Uterus (tissue), 2 donors: ENCODE results near the gene KLK3.

Source experiments
- CTCF ChIP-seq, 4 experiments: fragments of 200-600 bp in 2 of 4; fragments of 450-650 bp in 2 of 4; sonication (generic) in 2 of 4; IDR thresholded peaks; one replicate each; pipeline ENCODE4 v1.5.1; 2016 to 2019; ENCODE audit warnings: antibody characterized with exemption in 4 of 4, mild to moderate bottlenecking in 2 of 4, moderate library complexity in 1 of 4
- POLR2A ChIP-seq, 2 donors: fragments of 450-650 bp; IDR thresholded peaks; one replicate each; pipeline ENCODE4 v1.6.1; 2016; ENCODE audit warnings: antibody characterized with exemption in 2 of 2, mild to moderate bottlenecking in 1 of 2, moderate library complexity in 1 of 2

- no peak for TF ChIP-seq CTCF (IDR thresholded peaks at IDR 0.05)
- no peak for TF ChIP-seq POLR2A (IDR thresholded peaks at IDR 0.05)
These were observed 53.6 kb downstream of the KLK3 start for GRCh38 chr19:50908336-50908735.
